ENCODE results near the gene TTC9C.

- TF ChIP-seq FOXM1 (IDR thresholded peaks at IDR 0.05; ENCODE audit: borderline replicate concordance, low read depth) (no peak), REST (IDR thresholded peaks at IDR 0.05; ENCODE audit: low read depth) (no peak), TCF12 (IDR thresholded peaks at IDR 0.05; ENCODE audit: low read depth) (no peak), RAD21 (IDR thresholded peaks at IDR 0.05; ENCODE audit: low read depth) (no peak)
Observed at GRCh38 chr11:62752994-62753735, 24.9 kb downstream of the TTC9C start.
